GM21447 (cell line): ENCODE results near the gene ZNF438.

Experiments
- ATAC-seq: cut with Tn5 transposase; IDR thresholded peaks from one replicate; pipeline ENCODE4 v1.9.1; 2021; ENCODE audit not compliant: unreplicated experiment

Gene ZNF438

DNA sequence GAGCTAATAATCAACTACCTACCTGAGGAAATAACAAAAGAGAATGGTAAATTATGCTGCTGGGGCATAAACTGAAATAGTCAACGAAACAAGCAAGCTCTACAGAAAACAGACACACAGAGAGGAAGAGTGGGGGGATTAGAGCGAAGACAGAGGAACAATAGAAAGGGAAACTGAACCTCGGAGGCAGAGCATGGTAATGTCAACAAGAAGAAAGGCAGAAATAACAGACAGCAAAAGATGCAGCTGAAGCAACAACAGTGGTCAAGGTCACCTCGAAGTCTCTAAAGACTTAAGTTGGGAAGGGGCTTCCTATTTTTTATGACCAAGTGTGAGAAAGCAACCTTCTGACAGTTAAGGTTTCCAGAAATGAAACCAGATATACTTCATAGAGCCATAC, 177.0 kb downstream of the ZNF438 start:
- ATAC-seq, result no peak

DNA sequence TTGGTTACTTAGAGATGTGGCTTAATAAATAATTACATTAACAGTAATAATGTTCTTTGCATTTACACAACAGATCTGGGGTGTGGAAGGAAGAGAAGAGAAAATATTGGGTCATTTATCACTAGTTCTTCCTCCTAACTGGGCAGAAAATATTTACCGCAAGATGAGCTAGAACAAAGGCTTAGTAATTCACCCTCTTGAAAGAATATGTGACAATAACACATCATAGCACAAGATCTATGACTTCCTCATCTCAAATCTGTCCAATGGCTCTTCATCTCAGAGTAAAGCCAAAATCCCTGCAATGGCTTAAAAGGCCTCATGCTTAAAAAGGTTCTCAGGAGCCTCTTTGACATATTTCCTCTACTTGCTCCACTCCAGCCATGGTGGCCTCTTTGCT, 178.6 kb downstream of the ZNF438 start:
- ATAC-seq, result no peak

DNA sequence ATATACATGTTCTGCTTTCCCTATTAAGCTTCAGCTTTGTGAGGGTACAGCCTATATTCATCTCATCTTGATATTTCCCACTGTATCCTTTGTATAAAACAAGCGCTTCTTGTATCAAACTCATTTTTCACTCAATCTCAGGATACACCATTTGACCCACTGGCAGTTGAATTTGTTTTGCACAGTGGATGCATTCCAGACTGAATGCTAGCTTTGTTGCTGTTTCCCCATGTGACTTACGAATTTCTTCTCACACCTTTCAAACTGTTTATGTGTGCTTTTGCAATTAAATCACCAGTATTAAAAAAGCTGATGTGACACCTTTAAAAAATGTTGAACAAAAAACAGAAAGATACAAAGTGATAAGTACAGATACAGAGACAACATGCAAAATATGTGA, 180.9 kb downstream of the ZNF438 start:
- no peak for ATAC-seq

DNA sequence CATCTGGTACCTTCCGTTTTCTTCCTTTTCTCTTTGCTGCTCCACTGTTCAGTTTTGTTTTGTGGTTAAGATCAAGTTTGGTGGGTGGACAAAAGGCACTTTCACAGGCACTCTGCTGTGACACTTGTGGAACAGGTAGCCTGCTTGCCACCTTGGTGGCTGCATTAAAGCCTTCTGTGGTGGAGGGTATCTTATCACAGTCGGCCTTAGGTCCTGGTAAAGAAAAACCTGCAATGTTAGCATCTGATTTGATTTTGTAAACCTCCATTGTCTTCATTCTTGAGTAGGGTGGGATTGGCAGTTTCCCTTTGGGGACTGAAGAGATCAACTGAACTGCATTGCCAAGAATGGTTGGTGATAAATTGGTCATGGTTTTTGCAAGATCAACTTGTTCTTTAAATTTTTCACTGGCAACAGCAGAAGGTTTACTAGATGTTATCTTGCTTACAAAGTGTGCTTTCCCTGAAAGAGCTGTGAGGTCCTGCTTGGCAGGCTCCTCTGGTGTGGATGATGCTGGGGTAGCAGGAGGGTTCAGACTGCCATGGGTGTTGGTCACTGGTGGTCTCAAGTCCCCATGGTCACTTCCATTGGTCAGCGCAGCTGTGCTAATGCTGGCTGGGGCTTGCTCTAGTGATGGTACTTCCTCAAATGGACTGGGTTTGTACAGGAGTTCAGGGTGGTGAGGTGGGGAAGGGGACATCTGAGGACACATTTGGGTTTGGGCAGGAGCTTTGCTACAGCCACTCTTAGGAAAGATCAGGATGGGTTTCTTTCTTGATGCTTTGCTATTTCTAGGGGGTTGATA, 182.2 kb downstream of the ZNF438 start:
- ATAC-seq, result no peak

DNA sequence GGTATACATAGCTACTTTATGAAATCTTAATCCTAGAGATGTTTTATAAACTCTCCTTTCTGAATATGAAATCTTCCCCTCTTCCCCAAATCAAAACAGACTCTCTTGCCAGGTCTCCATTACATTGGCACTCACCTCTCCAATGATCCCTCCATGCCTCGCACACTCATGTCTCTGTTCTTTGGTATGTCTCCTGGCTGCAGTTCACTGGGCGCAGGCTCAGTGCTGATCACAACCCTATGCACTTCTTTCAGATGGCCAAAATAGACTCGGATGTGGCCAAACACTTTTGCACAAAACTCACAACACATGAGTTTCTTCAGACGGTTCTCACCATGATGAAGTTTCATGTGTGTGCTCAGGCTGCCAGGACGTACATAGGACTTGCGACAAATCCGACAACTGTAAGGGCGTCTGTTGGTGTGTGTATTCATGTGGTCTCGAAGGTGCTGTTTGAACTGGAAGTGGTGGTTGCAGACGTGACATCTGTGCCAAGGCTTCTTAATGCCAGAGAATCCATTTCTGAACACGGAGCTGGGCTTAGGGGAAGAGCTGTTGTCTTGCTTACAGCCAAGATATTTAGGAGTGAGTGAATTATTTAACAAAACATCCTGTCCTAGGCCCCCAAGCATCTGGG, 183.2 kb downstream of the ZNF438 start:
- no peak for ATAC-seq

DNA sequence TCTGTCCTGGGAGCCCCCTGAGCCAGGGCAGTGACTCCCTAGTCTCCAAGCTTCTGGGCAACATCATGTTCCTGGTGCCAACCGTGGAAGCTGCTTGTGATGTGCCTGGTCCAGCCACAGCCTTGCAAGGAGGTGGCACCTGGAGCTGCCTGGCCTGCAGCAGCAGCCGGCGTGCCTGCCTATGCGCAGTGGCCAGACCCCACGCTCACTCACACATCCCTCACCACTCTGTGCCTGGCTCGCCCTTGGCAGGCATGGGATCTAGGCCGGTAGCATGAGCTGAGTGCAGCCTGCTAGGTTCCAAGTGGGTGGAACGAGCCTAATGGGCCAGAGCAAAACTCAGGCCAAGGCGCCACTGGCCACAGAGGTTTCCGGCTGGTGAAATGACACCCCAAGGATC, 184.0 kb downstream of the ZNF438 start:
- no peak for ATAC-seq

DNA sequence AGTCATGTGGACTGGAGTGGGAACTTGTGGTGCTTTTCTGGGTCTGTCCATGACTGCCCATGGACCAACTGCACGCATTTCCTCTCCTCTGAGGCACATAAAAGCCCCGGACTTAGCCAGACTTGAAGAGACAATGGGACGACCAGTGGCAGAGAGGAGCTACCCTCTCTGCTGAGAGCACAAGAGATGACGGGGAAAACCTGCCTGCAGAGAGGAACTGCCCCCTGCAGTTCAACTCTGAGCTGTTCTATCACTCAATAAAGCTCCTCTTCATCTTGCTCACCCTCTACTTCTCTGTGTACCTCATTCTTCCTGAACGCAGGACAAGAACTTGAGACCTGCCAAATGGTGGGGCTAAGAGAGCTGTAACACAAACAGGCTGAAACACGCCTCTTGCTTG, 184.5 kb downstream of the ZNF438 start:
- ATAC-seq, result no peak

DNA sequence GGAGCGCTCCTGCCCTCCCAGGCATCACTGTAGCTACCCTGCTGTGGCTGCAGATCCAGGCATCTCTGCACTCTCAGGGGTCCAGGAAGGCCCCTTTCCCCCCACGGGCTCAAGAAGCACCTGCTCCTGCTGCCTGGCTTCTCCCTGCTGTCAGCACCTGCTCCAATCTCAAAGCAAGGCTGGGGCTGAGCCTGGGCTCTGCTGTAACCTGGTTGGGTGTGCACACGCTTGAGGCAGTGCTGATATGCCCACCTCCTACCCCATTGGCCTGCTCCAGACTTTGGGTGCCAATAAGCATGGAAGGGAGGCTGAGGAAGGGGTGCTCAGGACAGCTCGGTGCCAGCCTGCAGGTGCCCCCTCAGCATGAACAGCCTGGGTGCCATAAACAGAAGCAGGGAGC, 185.0 kb downstream of the ZNF438 start:
- no peak for ATAC-seq

DNA sequence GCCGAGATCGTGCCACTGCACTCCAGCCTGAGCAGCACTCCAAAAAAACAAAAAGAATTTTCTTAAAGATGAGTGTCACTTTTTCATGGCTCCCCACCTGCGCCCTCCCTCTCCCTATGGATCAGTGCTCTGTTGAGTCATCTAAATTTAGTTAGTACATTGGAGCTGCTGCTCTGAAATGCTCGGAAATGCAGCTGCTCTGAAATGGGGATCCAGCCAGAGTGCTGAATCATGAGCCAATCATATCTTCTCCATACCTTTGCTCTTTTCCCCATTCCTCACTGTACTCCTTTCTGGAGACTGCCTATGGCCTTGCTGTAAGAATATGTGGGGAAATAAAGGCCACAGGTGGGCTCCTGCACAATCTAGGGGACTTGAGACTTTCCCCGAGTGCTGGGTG, 188.8 kb downstream of the ZNF438 start:
- no peak for ATAC-seq

DNA sequence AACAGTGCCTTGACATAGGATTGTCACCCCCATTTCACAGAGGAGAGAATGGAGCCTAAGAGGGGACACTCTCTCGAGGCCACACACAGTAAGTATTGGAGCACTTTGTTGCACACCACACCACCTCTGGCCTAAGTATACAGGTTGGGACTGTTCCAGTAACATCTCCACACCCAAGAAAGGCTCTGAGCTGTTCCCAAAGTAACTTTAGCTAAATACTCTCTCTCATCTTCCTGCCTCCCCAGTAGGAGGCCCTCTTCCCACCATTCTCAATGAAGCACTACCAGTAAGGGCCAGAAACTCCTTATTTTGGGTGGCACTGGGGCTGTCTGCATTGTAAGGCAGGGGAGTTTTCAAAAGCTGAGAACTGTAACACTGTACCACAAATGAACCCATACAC, 189.5 kb downstream of the ZNF438 start:
- ATAC-seq, result no peak

DNA sequence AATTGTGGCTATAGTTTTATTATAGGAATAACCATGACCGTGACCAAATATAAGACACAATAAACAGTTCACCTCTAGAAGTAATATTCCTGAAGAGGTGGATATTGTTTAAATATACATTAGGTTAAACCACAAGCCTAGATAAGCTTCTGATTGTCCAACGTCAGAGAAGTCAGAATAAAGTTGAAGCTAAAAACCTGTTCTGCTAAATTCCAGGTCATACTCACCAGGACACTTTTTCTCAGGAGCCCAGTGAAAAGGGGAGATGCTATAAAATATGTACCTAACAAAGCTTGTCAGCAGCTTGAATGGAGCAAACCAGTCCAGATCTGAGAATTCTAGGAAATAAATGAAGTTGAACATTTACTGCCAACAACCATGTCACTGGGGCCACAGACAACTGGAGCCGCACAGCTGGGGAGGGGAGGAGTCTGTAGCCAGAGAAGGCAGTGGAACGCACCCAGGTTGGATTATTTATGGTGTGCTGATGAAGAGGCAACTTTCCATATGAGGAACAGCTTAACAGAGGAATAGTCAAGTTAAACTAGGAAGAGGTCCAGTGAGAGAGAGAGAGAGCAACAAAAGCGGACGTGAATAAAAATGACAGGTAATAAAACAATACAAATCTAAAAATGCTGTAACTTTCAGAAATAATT, 191.1 kb downstream of the ZNF438 start:
- no peak for ATAC-seq

DNA sequence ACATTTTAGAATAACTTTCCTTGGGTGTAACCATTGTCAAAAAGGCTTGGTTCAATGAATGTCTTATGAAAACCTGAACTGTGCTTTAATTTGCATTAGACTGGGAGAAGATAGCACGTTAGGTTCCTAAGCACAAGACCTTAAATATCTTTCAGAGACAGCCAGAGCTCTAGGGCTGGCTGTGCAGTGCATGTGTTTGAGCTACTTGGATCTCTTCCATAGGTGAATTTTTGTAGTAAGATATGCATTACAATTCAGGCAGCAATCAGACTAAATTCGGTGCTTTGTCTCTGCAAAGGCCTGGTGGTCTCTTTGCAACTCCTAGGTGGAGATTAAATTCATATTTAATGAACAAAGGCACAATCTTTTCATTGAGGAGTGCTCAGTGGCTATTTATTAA, 192.0 kb downstream of the ZNF438 start:
- ATAC-seq, result no peak

DNA sequence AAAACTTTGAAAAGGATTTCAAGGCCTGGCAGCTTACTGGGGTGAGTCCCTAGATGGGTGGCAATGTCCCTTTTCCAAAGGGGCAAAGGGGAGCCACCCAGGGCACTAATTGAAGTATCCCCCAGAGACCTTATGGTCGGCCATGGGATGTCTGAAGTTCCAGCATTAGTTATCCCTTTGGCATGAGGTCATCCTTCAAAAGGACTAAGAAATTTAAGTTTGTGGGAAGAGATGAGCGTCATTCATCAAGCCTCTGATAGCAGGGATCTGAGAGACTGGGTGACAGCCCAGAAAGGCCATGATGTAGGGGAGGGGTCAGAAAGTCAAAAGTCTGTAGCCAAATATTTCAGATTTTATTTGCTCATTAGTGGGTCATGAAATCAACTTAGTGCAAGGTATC, 195.3 kb downstream of the ZNF438 start:
- no peak for ATAC-seq

DNA sequence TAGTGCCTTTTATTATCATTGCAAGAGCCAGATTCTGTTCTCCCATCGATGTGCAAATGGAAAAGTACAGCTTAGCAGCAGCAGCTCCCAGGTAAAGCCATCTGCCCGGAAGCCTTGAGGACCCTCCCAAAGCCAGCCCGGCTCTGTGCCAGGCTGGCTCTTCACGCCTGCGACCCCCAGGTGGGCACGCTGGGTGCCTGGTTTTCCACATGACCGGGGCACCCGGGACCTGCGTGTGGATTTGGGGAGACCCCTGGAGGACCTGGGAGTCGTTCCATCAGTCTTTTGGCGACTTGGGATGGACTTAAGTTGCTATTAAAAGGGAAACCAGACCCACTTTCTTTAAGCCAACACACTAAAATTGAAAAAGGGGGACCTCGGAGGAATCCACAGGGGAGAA, 196.5 kb downstream of the ZNF438 start:
- ATAC-seq, result no peak

DNA sequence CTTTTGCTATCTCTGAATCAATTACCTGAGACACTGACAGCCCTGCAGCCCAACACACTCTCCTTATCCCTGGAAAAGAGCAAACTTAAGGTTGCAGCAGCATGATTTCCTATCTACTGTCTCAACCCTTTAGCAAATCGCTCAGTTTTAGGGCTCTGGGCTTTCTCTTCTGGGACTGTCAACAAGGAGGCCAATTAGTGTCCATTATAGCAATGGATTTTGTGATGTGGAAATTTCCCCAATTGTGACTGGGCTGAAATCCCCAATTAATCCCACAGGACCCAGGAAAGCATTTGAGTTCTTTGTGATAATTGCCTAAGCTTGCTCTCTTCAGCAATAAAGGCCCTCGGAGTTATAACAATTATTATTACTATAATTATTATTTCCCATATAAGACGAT, 197.0 kb downstream of the ZNF438 start:
- ATAC-seq, result no peak

DNA sequence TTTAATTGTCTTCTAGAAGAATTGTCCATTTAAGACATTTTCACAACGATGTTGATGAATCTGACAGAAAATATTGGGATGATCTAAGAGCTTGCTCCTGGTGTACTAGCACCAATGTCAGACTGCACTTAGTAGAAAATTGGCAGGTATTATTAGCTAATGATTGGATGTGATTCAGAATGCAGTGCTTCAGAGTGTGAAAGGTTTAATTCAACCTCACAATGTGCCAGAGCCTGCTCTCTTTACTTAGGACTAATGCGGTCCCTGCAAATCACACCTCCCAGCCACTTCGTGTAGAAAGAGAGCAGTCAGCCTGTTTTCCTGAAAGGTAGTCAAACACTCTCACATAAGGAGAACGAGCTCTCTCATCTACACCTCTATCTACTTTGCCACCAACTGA, 197.5 kb downstream of the ZNF438 start:
- no peak for ATAC-seq

DNA sequence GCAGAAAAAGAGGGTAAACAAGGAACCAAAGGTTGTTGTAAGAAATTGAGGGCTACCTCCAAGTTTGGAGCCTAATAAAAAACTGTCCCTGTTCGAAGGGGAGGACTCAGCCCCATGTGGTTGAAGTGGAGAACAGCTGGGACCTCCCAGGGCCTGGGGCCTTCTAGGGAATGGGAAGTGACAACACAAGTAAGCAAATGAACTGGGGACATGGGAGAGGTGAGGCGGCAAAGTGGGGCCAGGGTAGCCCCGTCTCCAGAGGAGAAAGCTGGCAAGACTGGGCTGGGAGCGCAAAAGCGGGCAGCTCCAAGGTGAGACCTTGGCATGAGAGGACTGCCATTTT, 198.1 kb downstream of the ZNF438 start:
- no peak for ATAC-seq

DNA sequence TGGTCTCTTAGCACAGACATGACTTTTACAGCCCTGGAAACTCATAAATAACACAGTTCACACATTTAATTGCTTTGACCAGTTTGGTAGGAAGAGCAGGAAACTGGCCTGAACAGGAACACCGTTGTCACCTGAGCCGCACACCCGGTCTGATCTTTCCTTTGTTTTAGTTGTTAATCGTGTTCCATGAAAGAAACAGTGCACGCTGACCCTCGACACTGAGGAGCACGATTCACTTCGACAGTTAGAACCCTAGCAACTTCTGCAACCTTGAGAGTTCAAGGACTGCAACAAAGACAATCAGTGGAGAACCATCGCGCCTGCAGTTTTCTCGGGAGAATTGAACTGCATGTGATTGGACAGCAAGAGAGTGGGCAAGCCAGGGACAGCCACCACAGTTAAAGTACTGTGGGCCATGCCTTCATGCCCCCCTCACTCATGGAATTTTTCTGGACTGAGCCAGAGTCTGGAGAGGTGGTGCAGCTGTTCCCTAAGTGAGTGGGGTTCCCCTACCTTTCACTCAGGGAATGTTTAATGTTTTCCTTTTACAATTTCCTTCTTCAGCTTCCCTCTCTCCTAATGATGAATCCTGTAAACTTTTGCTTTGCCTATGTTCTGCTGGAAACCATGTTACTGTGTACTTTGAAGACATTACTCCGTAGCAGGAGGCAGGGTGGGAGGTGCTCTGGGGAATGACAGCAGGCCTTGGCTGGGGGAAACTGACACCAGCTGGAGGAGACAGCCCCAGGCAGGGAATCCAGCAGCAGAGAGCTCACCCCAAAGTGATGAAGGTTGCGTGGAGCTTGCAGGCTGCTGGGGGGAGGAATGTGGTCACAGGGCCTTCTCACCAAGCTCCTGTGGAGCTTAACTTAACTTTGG, 198.7 kb downstream of the ZNF438 start:
- no peak for ATAC-seq

DNA sequence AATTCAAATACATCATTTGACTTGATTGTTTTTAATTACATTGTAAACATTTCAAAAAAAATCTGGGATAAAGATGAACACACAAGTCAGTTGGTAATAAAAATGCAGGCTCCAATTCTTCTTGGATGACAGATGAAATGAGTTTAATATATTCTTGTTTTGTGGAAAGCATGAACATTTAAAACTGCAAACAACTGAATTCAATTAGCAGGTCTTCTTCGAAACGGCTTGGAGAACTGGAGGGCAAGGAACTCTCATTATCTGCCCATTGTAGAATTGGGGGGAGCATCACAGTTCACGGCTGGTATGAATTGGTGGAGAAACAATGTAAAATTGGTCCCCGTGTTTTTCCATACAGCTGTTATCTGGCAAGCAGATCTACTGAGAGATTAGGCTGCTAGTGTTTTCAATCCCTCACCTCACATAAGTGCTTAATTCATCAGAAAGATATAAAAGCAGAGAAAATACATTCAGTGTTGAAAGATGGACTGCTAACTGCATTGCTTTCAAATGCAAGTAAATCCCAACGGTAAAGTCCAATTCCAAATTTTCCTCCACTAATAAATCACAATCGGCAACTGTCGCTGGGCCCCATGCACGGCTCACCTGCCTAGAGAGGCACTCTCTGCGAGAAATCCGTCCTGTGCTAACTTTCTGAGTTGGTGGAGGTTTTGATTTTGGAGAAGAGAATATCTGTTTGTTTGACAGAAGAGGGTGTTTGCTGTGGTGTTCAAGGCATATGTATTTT, 199.5 kb downstream of the ZNF438 start:
- no peak for ATAC-seq

DNA sequence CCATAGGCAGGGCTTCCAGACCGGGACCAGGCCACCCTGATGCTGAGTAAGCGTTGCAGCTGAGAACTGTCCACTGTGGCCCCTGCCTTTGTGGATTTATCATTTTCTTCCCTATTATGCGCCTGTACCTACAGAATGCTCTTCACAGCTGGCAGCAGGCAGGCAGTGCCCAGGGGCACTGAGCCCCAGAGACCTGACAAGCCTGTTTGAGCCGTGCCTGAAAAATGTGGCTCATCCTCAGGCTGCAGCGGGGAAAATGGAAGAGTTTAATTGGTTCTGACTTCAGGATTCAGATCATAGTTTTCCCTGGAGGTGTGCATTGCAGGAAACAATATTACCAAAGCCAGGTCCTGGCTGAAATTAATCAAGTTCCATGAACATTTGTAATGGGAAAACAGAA, 200.2 kb downstream of the ZNF438 start:
- ATAC-seq, result no peak
